GM12878 (cell line): Measurements from ENCODE around the gene SCYL1. TPM values are rescaled to one million over a fixed set of nuclear protein-coding genes. Genes with fewer than 3 reads are reported as not detected.

Experiments
- ASH2L ChIP-seq: fragments of 300-600, 200-600 bp; sonication (generic); IDR thresholded peaks from 2 replicates; pipeline ENCODE4 v1.6.1; 2017; ENCODE audit warnings: low read depth, mild to moderate bottlenecking, borderline replicate concordance
- CREB1 ChIP-seq: IDR thresholded peaks from 2 replicates; pipeline ENCODE4 v1.6.1; 2012; ENCODE audit warnings: low read depth, mild to moderate bottlenecking, inconsistent platforms
- EP300 ChIP-seq, 2 experiments: fragments of 150-350 bp in 1 of 2; IDR thresholded peaks; 2 replicates each; pipeline ENCODE4 v1.6.1; 2011 to 2012; ENCODE audit warnings: low read depth in 2 of 2, low read length in 2 of 2, borderline replicate concordance in 1 of 2, improper control_type of control experiment in 1 of 2, inconsistent platforms in 1 of 2; ENCODE audit not compliant: control insufficient read depth in 1 of 2
- FOXM1 ChIP-seq: IDR thresholded peaks from 2 replicates; pipeline ENCODE4 v1.6.1; 2012; ENCODE audit warnings: low read depth, mild to moderate bottlenecking, inconsistent platforms, low read length, moderate library complexity
- IRF4 ChIP-seq: IDR thresholded peaks from 2 replicates; pipeline ENCODE4 v1.6.1; 2011; ENCODE audit warnings: low read depth, low read length
- KAT2A ChIP-seq: conservative IDR thresholded peaks from 2 replicates; pipeline ENCODE4 v1.6.1; 2011; ENCODE audit warnings: low read depth, low read length; ENCODE audit not compliant: control insufficient read depth
- PAX8 ChIP-seq: fragments of 450-650 bp; IDR thresholded peaks from 2 replicates; pipeline ENCODE4 v1.6.1; 2017; ENCODE audit warnings: mild to moderate bottlenecking, moderate library complexity
- POLR2A ChIP-seq: IDR thresholded peaks from 2 replicates; pipeline ENCODE4 v1.6.1; 2011; ENCODE audit warnings: low read depth, mild to moderate bottlenecking, low read length
- RUNX3 ChIP-seq: IDR thresholded peaks from 2 replicates; pipeline ENCODE4 v1.6.1; 2012; ENCODE audit warnings: low read length, inconsistent platforms
- TCF7 ChIP-seq: IDR thresholded peaks from 2 replicates; pipeline ENCODE4 v1.6.1; 2014; ENCODE audit warnings: antibody characterized with exemption, borderline replicate concordance
- ZBED1 ChIP-seq: IDR thresholded peaks from 2 replicates; pipeline ENCODE4 v1.6.1; 2016; ENCODE audit warnings: borderline replicate concordance
- polyA plus RNA-seq, 11 experiments: library from polyadenylated mRNA; depleted of rRNA in 4 of 11; unstranded in 6 of 11; stranded (reverse) in 5 of 11; fragments of >200 nt; fragmentation: Nextera tagmentation in 4 of 11; fragmentation: Illumina TruSeq in 1 of 11; extraction: Ambion mirVana in 4 of 11; extraction: Trizol in 1 of 11; gene quantifications; 1 replicate in 1 of 11; 2 replicates in 10 of 11; pipeline versions ENCODE4 v1.2.1 to v1.2.3, GENCODE V29; 2011 to 2016; ENCODE audit warnings: inconsistent platforms in 2 of 11, missing spikeins in 2 of 11, low read depth in 1 of 11
- total RNA-seq, 4 experiments: library from RNA; depleted of rRNA in 3 of 4; stranded (reverse); fragments of >200 nt in 3 of 4; fragmentation: Illumina TruSeq in 1 of 4; extraction: Trizol in 1 of 4; gene quantifications; 2 replicates each; pipeline versions ENCODE4 v1.2.1 to v1.2.3, GENCODE V29; 2013 to 2021
- TF ChIP-seq, protein P1 (sequence below): fragments of 450-650 bp; IDR thresholded peaks from 2 replicates; pipeline ENCODE4 v1.6.1; 2018; ENCODE audit warnings: borderline replicate concordance, mild to moderate bottlenecking; ENCODE audit not compliant: partially characterized antibody
- TF ChIP-seq, protein P2 (sequence below): fragments of 450-650 bp; IDR thresholded peaks from 2 replicates; pipeline ENCODE4 v1.6.1; 2017; ENCODE audit warnings: mild to moderate bottlenecking, low read depth, inconsistent platforms; ENCODE audit not compliant: poor library complexity, severe bottlenecking
- TF ChIP-seq, protein P3 (sequence below): fragments of 450-650 bp; IDR thresholded peaks from 2 replicates; pipeline ENCODE4 v1.6.1; 2016; ENCODE audit warnings: mild to moderate bottlenecking
- TF ChIP-seq, protein P4 (sequence below): fragments of 450-650 bp; IDR thresholded peaks from 2 replicates; pipeline ENCODE4 v1.6.1; 2017; ENCODE audit warnings: mild to moderate bottlenecking, moderate library complexity
- TF ChIP-seq, protein P5 (sequence below): IDR thresholded peaks from 2 replicates; pipeline ENCODE4 v1.6.1; 2012; ENCODE audit warnings: low read depth, low read length, improper control_type of control experiment

The SCYL1 gene
- total and polyA plus RNA-seq, 10 of the 15 experiments (the other 5 are each of a cell fraction or from before 2014, with no cell fraction given) = 0.80 to 82.7 (median 51.2) TPM

DNA sequence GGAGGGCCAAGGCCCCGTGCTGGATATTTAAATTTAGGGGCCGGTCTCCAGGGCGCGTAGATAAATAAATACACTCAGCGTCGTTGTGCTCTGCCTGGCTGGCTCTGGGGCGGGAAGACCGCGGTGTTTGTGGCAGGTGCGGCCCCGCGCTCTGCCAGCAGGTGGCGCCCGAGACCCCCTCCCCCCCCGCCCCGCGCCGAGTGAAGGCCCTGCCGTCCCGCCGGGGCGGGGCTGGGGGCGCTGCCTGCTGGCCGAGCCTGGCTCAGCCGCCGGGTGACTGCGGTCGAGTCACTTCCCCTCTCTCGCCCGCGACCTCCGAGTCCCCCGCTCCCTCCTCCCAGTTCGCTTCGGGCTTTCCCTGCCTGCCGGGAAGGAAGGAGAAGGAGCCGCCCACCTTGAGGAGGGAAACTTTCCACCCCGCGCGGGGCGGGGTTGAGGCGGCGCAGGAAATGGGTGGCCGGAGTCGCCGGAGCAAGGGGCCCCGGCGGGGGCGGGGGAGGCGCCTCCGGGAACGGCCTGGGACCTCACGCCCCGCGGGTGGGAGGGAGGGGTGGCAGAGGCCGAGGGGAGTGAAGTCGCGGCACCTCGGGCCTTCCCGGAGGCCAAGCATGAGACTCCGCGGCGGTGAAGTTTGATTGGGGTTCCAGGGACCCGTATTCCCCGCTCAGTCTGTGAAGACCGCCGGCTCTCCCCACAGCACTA lies 49.4 kb downstream of the SCYL1 start (continued):
- TF ChIP-seq, protein P1, sequence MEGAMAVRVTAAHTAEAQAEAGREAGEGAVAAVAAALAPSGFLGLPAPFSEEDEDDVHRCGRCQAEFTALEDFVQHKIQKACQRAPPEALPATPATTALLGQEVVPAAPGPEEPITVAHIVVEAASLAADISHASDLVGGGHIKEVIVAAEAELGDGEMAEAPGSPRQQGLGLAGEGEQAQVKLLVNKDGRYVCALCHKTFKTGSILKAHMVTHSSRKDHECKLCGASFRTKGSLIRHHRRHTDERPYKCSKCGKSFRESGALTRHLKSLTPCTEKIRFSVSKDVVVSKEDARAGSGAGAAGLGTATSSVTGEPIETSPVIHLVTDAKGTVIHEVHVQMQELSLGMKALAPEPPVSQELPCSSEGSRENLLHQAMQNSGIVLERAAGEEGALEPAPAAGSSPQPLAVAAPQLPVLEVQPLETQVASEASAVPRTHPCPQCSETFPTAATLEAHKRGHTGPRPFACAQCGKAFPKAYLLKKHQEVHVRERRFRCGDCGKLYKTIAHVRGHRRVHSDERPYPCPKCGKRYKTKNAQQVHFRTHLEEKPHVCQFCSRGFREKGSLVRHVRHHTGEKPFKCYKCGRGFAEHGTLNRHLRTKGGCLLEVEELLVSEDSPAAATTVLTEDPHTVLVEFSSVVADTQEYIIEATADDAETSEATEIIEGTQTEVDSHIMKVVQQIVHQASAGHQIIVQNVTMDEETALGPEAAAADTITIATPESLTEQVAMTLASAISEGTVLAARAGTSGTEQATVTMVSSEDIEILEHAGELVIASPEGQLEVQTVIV = no peak
- TF ChIP-seq, protein P2, sequence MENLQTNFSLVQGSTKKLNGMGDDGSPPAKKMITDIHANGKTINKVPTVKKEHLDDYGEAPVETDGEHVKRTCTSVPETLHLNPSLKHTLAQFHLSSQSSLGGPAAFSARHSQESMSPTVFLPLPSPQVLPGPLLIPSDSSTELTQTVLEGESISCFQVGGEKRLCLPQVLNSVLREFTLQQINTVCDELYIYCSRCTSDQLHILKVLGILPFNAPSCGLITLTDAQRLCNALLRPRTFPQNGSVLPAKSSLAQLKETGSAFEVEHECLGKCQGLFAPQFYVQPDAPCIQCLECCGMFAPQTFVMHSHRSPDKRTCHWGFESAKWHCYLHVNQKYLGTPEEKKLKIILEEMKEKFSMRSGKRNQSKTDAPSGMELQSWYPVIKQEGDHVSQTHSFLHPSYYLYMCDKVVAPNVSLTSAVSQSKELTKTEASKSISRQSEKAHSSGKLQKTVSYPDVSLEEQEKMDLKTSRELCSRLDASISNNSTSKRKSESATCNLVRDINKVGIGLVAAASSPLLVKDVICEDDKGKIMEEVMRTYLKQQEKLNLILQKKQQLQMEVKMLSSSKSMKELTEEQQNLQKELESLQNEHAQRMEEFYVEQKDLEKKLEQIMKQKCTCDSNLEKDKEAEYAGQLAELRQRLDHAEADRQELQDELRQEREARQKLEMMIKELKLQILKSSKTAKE = peak; percentile 40
- TF ChIP-seq, protein P3, sequence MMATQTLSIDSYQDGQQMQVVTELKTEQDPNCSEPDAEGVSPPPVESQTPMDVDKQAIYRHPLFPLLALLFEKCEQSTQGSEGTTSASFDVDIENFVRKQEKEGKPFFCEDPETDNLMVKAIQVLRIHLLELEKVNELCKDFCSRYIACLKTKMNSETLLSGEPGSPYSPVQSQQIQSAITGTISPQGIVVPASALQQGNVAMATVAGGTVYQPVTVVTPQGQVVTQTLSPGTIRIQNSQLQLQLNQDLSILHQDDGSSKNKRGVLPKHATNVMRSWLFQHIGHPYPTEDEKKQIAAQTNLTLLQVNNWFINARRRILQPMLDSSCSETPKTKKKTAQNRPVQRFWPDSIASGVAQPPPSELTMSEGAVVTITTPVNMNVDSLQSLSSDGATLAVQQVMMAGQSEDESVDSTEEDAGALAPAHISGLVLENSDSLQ = no peak
- 0 out of 2 replicates have a peak, but pooled peaks have one; percentile 35 for TF ChIP-seq ZBED1
- TF ChIP-seq TCF7 = no peak
- peak; percentile 38 to 46; a peak in 1 of 4 replicates for TF ChIP-seq EP300 (IDR thresholded peaks at IDR 0.05; ENCODE audit: borderline replicate concordance in 1 of 2, control insufficient read depth in 1 of 2, low read depth in 2 of 2, low read length in 2 of 2)
- no peak for TF ChIP-seq FOXM1
- TF ChIP-seq CREB1 = no peak
- peak; percentile 62 for TF ChIP-seq POLR2A
- TF ChIP-seq ASH2L = no peak
- TF ChIP-seq KAT2A = no peak
- peak; percentile 79 for TF ChIP-seq IRF4
- no peak for TF ChIP-seq PAX8
- no peak for TF ChIP-seq RUNX3
- TF ChIP-seq, protein P4, sequence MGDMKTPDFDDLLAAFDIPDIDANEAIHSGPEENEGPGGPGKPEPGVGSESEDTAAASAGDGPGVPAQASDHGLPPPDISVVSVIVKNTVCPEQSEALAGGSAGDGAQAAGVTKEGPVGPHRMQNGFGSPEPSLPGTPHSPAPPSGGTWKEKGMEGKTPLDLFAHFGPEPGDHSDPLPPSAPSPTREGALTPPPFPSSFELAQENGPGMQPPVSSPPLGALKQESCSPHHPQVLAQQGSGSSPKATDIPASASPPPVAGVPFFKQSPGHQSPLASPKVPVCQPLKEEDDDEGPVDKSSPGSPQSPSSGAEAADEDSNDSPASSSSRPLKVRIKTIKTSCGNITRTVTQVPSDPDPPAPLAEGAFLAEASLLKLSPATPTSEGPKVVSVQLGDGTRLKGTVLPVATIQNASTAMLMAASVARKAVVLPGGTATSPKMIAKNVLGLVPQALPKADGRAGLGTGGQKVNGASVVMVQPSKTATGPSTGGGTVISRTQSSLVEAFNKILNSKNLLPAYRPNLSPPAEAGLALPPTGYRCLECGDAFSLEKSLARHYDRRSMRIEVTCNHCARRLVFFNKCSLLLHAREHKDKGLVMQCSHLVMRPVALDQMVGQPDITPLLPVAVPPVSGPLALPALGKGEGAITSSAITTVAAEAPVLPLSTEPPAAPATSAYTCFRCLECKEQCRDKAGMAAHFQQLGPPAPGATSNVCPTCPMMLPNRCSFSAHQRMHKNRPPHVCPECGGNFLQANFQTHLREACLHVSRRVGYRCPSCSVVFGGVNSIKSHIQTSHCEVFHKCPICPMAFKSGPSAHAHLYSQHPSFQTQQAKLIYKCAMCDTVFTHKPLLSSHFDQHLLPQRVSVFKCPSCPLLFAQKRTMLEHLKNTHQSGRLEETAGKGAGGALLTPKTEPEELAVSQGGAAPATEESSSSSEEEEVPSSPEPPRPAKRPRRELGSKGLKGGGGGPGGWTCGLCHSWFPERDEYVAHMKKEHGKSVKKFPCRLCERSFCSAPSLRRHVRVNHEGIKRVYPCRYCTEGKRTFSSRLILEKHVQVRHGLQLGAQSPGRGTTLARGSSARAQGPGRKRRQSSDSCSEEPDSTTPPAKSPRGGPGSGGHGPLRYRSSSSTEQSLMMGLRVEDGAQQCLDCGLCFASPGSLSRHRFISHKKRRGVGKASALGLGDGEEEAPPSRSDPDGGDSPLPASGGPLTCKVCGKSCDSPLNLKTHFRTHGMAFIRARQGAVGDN = peak; percentile 35
- TF ChIP-seq, protein P5, sequence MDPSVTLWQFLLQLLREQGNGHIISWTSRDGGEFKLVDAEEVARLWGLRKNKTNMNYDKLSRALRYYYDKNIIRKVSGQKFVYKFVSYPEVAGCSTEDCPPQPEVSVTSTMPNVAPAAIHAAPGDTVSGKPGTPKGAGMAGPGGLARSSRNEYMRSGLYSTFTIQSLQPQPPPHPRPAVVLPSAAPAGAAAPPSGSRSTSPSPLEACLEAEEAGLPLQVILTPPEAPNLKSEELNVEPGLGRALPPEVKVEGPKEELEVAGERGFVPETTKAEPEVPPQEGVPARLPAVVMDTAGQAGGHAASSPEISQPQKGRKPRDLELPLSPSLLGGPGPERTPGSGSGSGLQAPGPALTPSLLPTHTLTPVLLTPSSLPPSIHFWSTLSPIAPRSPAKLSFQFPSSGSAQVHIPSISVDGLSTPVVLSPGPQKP = no peak
